Spleen (tissue), 11 donors: ENCODE data around the gene ATP5F1A. TPM values are rescaled to one million over a fixed set of nuclear protein-coding genes. Genes with fewer than 3 reads are reported as not detected.
"Not testable (repeated sequence)": the region's sequence is repeated elsewhere in the genome, so short reads cannot be mapped to it uniquely, and the experiment has no call there.

Experiments used
- DNase-seq: peaks from one replicate; pipeline ENCODE4 v3.0.0-alpha.2; 2020
- H3K27ac ChIP-seq, 8 donors: fragments of 200-600 bp; sonication (generic) in 7 of 8; 1 replicate in 4 of 8; 2 replicates in 4 of 8; pipeline versions ENCODE4 v1.5.0 to v1.8.0; 2016 to 2021; ENCODE audit warnings: inconsistent platforms in 4 of 8, mild to moderate bottlenecking in 4 of 8, moderate library complexity in 1 of 8
- H3K27me3 ChIP-seq, 7 donors: fragments of 200-600 bp; sonication (generic) in 6 of 7; replicated peaks in 1 of 7; 1 replicate in 4 of 7; 2 replicates in 3 of 7; pipeline versions ENCODE4 v1.5.0 to v1.8.0; 2016 to 2021; ENCODE audit warnings: inconsistent platforms in 3 of 7, mild to moderate bottlenecking in 1 of 7
- H3K36me3 ChIP-seq, 6 donors: fragments of 200-600 bp; sonication (generic) in 5 of 6; 1 replicate in 4 of 6; 2 replicates in 2 of 6; pipeline versions ENCODE4 v1.5.0 to v1.8.0; 2016 to 2021; ENCODE audit warnings: inconsistent platforms in 2 of 6
- H3K4me1 ChIP-seq, 6 donors: fragments of 200-600 bp; sonication (generic) in 5 of 6; 1 replicate in 3 of 6; 2 replicates in 3 of 6; pipeline versions ENCODE4 v1.5.0 to v1.8.0; 2016 to 2021; ENCODE audit warnings: inconsistent platforms in 3 of 6
- H3K4me3 ChIP-seq, 8 donors: fragments of 200-600 bp; sonication (generic) in 7 of 8; 1 replicate in 4 of 8; 2 replicates in 4 of 8; pipeline versions ENCODE4 v1.5.0 to v1.8.0; 2016 to 2021; ENCODE audit warnings: inconsistent platforms in 4 of 8, mild to moderate bottlenecking in 4 of 8, moderate library complexity in 2 of 8
- H3K9me3 ChIP-seq, 8 donors: fragments of 200-600 bp; sonication (generic) in 7 of 8; 1 replicate in 4 of 8; 2 replicates in 4 of 8; pipeline versions ENCODE4 v1.5.0 to v1.8.0; 2016 to 2021; ENCODE audit warnings: inconsistent platforms in 4 of 8
- CTCF ChIP-seq, 11 experiments: fragments of 200-600 bp in 7 of 11; fragments of 450-650 bp in 4 of 11; sonication (generic) in 4 of 11; IDR thresholded peaks in 8 of 11; conservative IDR thresholded peaks in 3 of 11; 1 replicate in 7 of 11; 2 replicates in 4 of 11; pipeline versions ENCODE4 v1.4.0 to v1.8.0; 2016 to 2021; ENCODE audit warnings: antibody characterized with exemption in 11 of 11, inconsistent platforms in 4 of 11, mild to moderate bottlenecking in 1 of 11
- POLR2A ChIP-seq, 3 donors: fragments of 450-650 bp; IDR thresholded peaks; one replicate each; pipeline ENCODE4 v1.5.1; 2017; ENCODE audit warnings: antibody characterized with exemption in 3 of 3, mild to moderate bottlenecking in 1 of 3
- POLR2AphosphoS5 ChIP-seq, 3 donors: sonication (generic); formaldehyde crosslinking; IDR thresholded peaks; one replicate each; pipeline ENCODE4 v1.5.1; 2017; ENCODE audit warnings: antibody characterized with exemption in 3 of 3
- WGBS, 5 donors: extraction: QIAGEN DNeasy Blood & Tissue Kit in 3 of 5; methylation state at CpG; one replicate each; pipeline versions ENCODE4 v1.1.5 to v1.1.7; 2013 to 2018; 5-methylcytosine and 5-hydroxymethylcytosine counted together
- intact Hi-C: fragments of 100-400 bp; cut with DNase I; formaldehyde crosslinking; loops from one replicate; pipeline ENCODE4 v1.15.0; 2023; ENCODE audit warnings: low total_unique reads
- polyA plus RNA-seq, 3 donors: library from polyadenylated mRNA; stranded (reverse); fragments of 200-250 nt; gene quantifications; one replicate each; pipeline ENCODE4 v1.2.1, GENCODE V29; 2013
- total RNA-seq, 7 donors: library from RNA; depleted of rRNA in 3 of 7; stranded (reverse); fragments of >200 nt in 3 of 7; fragmentation: NEBNext Ultra II Directional in 4 of 7; extraction: Animal tissue kit (Norgen Biotek cat#: 25700) in 4 of 7; gene quantifications; one replicate each; pipeline versions ENCODE4 v1.1.0 to v1.2.1, GENCODE V29; 2016 to 2021
- donor health status: healthy with polysubstance abuse.
- donor health status: DM: no; HTN: no; CAD: no; lungs with moderate emphysema.
- donor health status: DM: no; HTN: no; CAD: no.
- donor health status: Bipolar disorder and iron deficiency.
- donor health status: healthy.
- donor health status: DM: no; HTN: no; CAD: no.
- donor health status: DM: yes; HTN: yes; CAD: no.

The ATP5F1A gene
- total and polyA plus RNA-seq, 10 donors = 188 to 364 (median 269) TPM

GRCh38 chr18:46134920-46135675 is 37.0 kb upstream of the ATP5F1A start:
- H3K27ac ChIP-seq = no peak overlapping the region
- no peak for DNase-seq
- TF ChIP-seq CTCF (IDR thresholded peaks at IDR 0.05 in 8 of 11, conservative IDR thresholded peaks at IDR 0.05 in 3 of 11) (no peak), POLR2AphosphoS5 (IDR thresholded peaks at IDR 0.05) (no peak), POLR2A (IDR thresholded peaks at IDR 0.05) (no peak)
- WGBS, 5 donors = 59 to 62% (median 61%) methylated on average over 9 of the region's 9 CpGs
- intact Hi-C loops = no loop called here
- H3K9me3 ChIP-seq = no peaks in the 10 kb centered on the region
- no peaks in the 10 kb centered on the region for H3K27me3 ChIP-seq
- peaks cover 0 to 31% (median 3%) of the 10 kb centered on the region in 6 donors for H3K36me3 ChIP-seq
- no peak overlapping the region for H3K4me3 ChIP-seq
- no peaks in the 10 kb centered on the region for H3K4me1 ChIP-seq

- no peak for DNase-seq
- WGBS, 5 donors = 84 to 94% (median 88%) methylated on average over 3 of the region's 3 CpGs
- Histone ChIP-seq H3K9me3 (no peaks in the 10 kb centered on the region), H3K27me3 (no peaks in the 10 kb centered on the region), H3K4me1 (no peaks in the 10 kb centered on the region), H3K36me3 (peaks cover 0 to 46% (median 17%) of the 10 kb centered on the region in 6 donors), H3K27ac (no peak overlapping the region), H3K4me3 (no peak overlapping the region)
- intact Hi-C loops = no loop called here
- no peak for TF ChIP-seq POLR2A (IDR thresholded peaks at IDR 0.05)
- TF ChIP-seq POLR2AphosphoS5 (IDR thresholded peaks at IDR 0.05) = no peak
- no peak for TF ChIP-seq CTCF (IDR thresholded peaks at IDR 0.05 in 8 of 11, conservative IDR thresholded peaks at IDR 0.05 in 3 of 11)
These were observed 35.4 kb upstream of the ATP5F1A start for GRCh38 chr18:46133534-46133933.

GRCh38 chr18:46130549-46130948 is 32.5 kb upstream of the ATP5F1A start:
- H3K27me3 ChIP-seq, H3K4me3 ChIP-seq, H3K9me3 ChIP-seq, intact Hi-C loops, DNase-seq, H3K4me1 ChIP-seq, H3K27ac ChIP-seq: not testable (repeated sequence)
- peaks cover 0 to 76% (median 46%) of the 10 kb centered on the region in 6 donors for H3K36me3 ChIP-seq
- 93 to 99% (median 96%) methylated on average over 8 of the region's 8 CpGs for WGBS, 5 donors

- Histone ChIP-seq H3K27me3 (no peaks in the 10 kb centered on the region), H3K27ac (no peak overlapping the region), H3K4me1 (no peaks in the 10 kb centered on the region), H3K9me3 (no peaks in the 10 kb centered on the region), H3K36me3 (peaks cover 0 to 81% (median 51%) of the 10 kb centered on the region in 6 donors), H3K4me3 (no peak overlapping the region)
- DNase-seq = no peak
- 95 to 98% (median 97%) methylated on average over 2 of the region's 2 CpGs for WGBS, 5 donors
- intact Hi-C loops = no loop called here
- no peak for TF ChIP-seq POLR2A (IDR thresholded peaks at IDR 0.05)
- no peak for TF ChIP-seq POLR2AphosphoS5 (IDR thresholded peaks at IDR 0.05)
- TF ChIP-seq CTCF (IDR thresholded peaks at IDR 0.05 in 8 of 11, conservative IDR thresholded peaks at IDR 0.05 in 3 of 11) = no peak
These were observed 32.0 kb upstream of the ATP5F1A start for GRCh38 chr18:46130061-46130460.

- H3K36me3 ChIP-seq = peaks cover 0 to 100% (median 78%) of the 10 kb centered on the region in 6 donors
- 71 to 98% (median 96%) methylated on average over 4 of the region's 4 CpGs for WGBS, 5 donors
These were observed 28.5 kb upstream of the ATP5F1A start for GRCh38 chr18:46126625-46127024.

More at GRCh38 chr18:46126625-46127024, 28.5 kb upstream of the ATP5F1A start:
- H3K9me3 ChIP-seq, H3K27me3 ChIP-seq, intact Hi-C loops, H3K4me3 ChIP-seq, H3K4me1 ChIP-seq, H3K27ac ChIP-seq, DNase-seq: not testable (repeated sequence)
